ENCODE measurements around the gene OLFM1.

OLFM1 gene

GRCh38 chr9:135045264-135045927 is 42.1 kb upstream of the OLFM1 start:
- H3K4me3 ChIP-seq (ENCODE audit: low read depth, low read length) = no peak overlapping the region
- TF ChIP-seq CTCF (IDR thresholded peaks at IDR 0.05; ENCODE audit: borderline replicate concordance, insufficient read depth, low read depth, low read length) = no peak

- TF ChIP-seq CTCF (IDR thresholded peaks at IDR 0.05; ENCODE audit: borderline replicate concordance, insufficient read depth, low read depth, low read length) = no peak
- no peak overlapping the region for H3K4me3 ChIP-seq (ENCODE audit: low read depth, low read length)
Measured at GRCh38 chr9:135045928-135046738, 41.3 kb upstream of the OLFM1 start.

GRCh38 chr9:135046739-135047350 is 40.6 kb upstream of the OLFM1 start:
- H3K4me3 ChIP-seq (ENCODE audit: low read depth, low read length) = no peak overlapping the region
- no peak for TF ChIP-seq CTCF (IDR thresholded peaks at IDR 0.05; ENCODE audit: borderline replicate concordance, insufficient read depth, low read depth, low read length)

DNA sequence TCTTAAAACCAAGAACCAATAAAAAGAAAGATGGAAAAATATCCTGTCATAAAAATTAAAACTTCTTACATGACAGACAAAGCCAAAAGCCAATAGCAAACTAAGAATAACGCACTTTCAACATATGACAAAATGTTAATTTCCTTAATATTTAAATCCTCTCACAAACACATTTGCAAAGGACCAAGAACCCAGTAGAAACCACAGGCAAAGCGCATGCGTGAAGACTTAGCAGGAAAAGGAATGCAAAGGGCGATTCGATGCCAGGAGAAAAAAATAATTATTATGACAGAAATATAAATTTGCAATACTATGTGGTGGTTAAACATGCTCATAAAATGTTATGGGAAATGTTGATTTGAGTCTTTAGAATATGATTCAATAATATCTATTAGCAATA is 39.9 kb upstream of the OLFM1 start:
- no peak overlapping the region for H3K4me3 ChIP-seq (ENCODE audit: low read depth, low read length)
- no peak for TF ChIP-seq CTCF (IDR thresholded peaks at IDR 0.05; ENCODE audit: borderline replicate concordance, insufficient read depth, low read depth, low read length)

GRCh38 chr9:135048046-135048757 is 39.3 kb upstream of the OLFM1 start:
- no peak for TF ChIP-seq CTCF (IDR thresholded peaks at IDR 0.05; ENCODE audit: borderline replicate concordance, insufficient read depth, low read depth, low read length)
- no peak overlapping the region for H3K4me3 ChIP-seq (ENCODE audit: low read depth, low read length)

GRCh38 chr9:135048758-135049444 is 38.6 kb upstream of the OLFM1 start:
- H3K4me3 ChIP-seq (ENCODE audit: low read depth, low read length) = no peak overlapping the region
- no peak for TF ChIP-seq CTCF (IDR thresholded peaks at IDR 0.05; ENCODE audit: borderline replicate concordance, insufficient read depth, low read depth, low read length)
